GM12874 (cell line): Measurements from ENCODE around the gene EME1.

ENCODE experiments used
- TF ChIP-seq, protein P1 (sequence below): IDR thresholded peaks from 2 replicates; pipeline ENCODE4 v1.5.1; 2011; ENCODE audit warnings: low read depth, mild to moderate bottlenecking, control low read depth, low read length, moderate library complexity; ENCODE audit not compliant: insufficient read depth

EME1 gene

DNA sequence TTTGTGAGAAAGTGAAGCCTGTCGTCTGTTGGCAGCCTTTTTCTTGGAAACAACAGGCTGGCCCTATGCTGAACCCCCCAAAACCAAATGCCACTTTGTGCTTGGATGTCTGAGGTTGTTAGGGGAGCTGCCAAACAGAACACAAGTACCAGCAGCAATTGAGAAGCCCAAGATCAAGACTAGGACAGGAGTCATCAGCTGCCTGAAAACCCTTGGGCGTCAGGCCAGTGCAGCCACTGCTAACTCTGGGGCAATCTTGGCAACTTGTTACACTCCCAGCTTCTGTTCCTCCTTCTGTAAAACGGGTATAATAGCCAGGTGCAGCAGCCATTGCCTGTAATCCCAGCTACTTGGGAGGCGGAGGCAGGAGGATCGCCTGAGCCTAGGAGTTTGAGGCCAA lies 33.5 kb downstream of the EME1 start:
- TF ChIP-seq, protein P1, sequence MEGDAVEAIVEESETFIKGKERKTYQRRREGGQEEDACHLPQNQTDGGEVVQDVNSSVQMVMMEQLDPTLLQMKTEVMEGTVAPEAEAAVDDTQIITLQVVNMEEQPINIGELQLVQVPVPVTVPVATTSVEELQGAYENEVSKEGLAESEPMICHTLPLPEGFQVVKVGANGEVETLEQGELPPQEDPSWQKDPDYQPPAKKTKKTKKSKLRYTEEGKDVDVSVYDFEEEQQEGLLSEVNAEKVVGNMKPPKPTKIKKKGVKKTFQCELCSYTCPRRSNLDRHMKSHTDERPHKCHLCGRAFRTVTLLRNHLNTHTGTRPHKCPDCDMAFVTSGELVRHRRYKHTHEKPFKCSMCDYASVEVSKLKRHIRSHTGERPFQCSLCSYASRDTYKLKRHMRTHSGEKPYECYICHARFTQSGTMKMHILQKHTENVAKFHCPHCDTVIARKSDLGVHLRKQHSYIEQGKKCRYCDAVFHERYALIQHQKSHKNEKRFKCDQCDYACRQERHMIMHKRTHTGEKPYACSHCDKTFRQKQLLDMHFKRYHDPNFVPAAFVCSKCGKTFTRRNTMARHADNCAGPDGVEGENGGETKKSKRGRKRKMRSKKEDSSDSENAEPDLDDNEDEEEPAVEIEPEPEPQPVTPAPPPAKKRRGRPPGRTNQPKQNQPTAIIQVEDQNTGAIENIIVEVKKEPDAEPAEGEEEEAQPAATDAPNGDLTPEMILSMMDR = no peak

DNA sequence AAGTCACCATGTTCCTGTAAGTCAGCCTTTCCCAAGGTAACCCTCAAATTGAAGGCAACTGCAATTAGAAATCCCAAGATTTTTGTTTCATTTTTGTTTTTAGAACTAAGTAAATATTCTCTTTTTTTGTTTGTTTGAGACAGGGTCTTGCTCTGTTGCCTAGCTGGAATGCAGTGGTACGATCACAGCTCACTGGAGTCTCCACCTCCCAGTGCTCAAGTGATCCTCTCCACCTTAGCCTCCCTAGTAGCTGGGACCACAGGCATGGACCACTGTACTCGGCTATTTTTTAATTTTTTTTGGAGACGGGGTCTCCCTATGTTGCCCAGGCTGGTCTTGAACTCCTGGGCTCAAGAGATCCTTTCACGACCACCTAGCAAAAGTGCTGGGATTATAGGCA lies 34.9 kb downstream of the EME1 start:
- TF ChIP-seq, protein P1 = no peak

DNA sequence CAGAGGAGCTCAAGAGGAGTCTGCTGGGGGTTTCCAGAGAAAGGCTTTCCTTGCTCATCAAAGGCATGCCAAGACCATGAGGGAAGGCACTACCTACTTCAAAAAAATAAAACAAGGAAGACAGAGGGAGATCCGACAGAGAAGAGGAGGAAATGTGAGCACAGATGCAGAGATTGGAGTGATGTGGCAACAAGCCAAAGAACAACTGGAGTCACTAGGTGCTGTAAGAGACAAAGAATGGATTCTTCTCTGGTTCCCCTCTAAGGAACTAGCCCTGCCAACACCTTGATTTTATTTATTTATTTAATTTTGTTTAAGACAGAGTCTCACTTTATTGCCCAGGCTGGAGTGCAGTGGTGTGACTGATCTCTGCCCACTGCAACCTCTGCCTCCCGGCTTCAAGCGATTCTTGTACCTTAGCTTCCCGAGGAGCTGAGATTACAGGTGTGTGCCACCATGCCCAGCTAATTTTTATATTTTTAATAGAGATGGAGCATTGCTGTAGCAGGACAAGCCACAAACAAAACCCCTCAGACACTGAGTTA lies 39.2 kb downstream of the EME1 start:
- TF ChIP-seq, protein P1 = no peak

DNA sequence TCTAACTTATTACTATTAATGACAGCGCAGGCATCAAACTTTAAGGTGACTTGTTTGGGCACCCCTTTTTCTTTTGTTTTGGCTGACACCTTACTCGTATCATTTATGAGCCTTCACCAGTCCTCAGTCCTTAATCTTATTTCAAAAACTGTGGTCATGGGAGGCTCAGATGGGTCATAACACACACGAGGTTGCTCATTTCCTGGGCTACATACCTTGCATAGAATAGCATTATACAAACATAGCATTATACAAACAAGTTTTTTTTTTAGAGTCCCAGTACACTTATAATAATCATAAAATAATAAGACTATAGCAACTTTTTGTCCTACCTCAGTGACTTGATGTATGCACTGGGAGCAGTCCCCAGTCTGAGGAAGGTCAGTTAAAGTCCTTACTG lies 41.8 kb downstream of the EME1 start:
- TF ChIP-seq, protein P1 = no peak

DNA sequence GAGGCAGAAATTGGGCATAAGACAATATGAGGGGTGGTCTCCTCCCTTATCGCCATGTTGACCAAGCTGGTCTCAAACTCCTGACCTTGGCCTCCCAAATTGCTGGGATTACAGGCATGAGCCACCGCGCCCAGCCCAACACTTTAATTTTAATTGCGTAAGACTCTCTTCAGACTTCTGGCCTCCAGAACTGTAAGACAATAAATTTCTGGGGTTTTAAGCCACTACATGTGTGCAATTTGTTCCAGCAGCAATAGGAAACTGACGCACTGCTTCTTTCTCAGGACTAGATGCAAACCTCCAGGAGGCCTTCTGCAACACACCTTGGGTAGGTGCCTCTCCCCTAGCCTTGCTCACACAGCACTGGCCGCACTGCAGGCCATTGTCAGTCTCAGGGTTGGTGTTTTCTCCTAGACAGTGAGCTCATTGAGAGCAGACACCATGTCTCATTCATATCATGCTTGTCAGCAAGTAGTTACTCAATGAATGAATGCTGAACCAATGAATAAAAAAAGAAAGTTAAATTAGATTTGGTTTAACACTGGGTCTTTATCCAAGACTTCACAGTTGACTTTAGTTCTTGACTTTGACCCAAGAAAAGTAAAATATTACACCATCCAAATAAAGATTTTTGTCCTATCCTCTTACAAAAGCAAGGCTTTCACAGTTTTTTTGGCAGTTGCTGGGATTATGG lies 47.5 kb downstream of the EME1 start:
- TF ChIP-seq, protein P1 = no peak

DNA sequence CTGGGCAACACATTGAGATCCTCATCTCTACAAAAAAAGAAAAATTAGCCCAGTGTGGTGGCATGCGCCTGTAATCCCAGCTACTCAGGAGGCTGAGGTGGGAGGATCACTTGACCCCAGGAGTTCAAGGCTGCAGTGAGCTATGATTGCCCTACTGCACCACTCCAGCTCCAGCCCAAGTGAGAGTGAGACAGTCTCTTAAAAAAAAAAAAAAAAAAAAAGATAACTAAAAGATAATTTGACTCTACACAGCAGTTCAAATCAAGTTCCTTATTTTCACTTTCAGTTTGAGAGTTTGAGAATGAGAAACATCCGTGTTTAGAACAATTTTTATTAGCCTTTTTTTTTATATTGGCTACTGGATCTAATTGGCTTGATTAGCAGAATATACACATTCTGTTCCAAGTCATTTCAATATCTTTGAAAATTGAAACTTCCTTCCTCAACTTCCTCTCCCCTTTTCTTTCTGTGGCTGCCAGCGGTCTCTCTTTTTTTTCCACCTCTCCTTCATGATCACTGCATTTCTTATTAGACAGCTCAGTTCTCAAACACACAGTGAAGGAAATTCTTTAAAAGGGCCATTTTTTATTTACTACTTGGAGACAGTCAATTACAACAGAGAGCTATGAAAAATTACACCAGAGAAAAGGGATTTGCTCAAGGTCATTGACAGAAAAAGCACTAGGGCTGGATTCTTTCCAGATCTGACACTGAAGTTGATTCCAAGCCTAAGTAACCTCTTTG lies 48.5 kb downstream of the EME1 start:
- TF ChIP-seq, protein P1 = no peak

DNA sequence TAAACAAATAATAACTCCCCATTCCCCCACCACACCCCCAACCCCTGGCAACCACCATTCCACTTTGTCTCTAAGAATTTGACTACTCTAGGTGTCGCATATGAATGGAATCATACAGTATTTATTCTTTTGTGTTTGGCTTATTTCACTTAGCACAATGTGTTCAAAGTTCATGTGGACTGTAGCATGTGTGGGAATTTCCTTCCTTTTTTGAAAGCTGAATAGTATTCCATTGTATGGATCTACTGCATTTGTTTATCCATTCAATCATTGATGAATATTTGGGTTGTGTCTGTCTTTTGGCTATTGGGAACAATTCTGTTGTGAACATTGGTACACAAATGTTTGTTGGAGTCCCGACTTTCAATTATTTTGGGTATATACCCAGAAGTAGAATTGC lies 49.7 kb downstream of the EME1 start:
- TF ChIP-seq, protein P1 = no peak
